ENCODE measurements around the gene TTC28. TPM values are rescaled to one million over a fixed set of nuclear protein-coding genes. Genes with fewer than 3 reads are reported as not detected.

Gene TTC28
- polyA plus RNA-seq, 1 donor from 2014 or later = 14.8 TPM

GRCh38 chr22:27962268-27963044 is 717.2 kb downstream of the TTC28 start:
- H3F3A ChIP-seq (ENCODE audit: insufficient read depth, low read length, poor library complexity, severe bottlenecking) = no peaks in the 10 kb centered on the region
- no peak overlapping the region for H3K27ac ChIP-seq (ENCODE audit: low read length)
- H3K4me2 ChIP-seq (ENCODE audit: low read length) = no peak overlapping the region
- H3K4me3 ChIP-seq (ENCODE audit: low read length) = no peak overlapping the region
- H2AFZ ChIP-seq (ENCODE audit: low read depth, low read length) = no peak overlapping the region
- no peaks in the 10 kb centered on the region for H3K27me3 ChIP-seq (ENCODE audit: insufficient read depth, low read depth, low read length)
- no peak overlapping the region for H3K9ac ChIP-seq (ENCODE audit: low read length)
- TF ChIP-seq SMC3 (conservative IDR thresholded peaks at IDR 0.05; ENCODE audit: poor library complexity) (no peak), POLR2AphosphoS5 (IDR thresholded peaks at IDR 0.05) (no peak), CTCF (IDR thresholded peaks at IDR 0.05; ENCODE audit: poor library complexity, severe bottlenecking) (no peak)
- peaks cover 3% of the 10 kb centered on the region for H3K9me3 ChIP-seq (ENCODE audit: low read length)
- no peaks in the 10 kb centered on the region for H3K79me2 ChIP-seq (replicated peaks; ENCODE audit: insufficient read depth, low read length)
- H4K20me1 ChIP-seq (ENCODE audit: insufficient read depth) = no peaks in the 10 kb centered on the region
- no peaks in the 10 kb centered on the region for H3K9me2 ChIP-seq (ENCODE audit: insufficient read depth, low read length)
- H3K36me3 ChIP-seq (ENCODE audit: insufficient read depth, low read length) = no peaks in the 10 kb centered on the region

- no peaks in the 10 kb centered on the region for H3K36me3 ChIP-seq (ENCODE audit: insufficient read depth, low read length)
- H3K4me2 ChIP-seq (ENCODE audit: low read length) = no peak overlapping the region
- peaks cover 6% of the 10 kb centered on the region for H3K9me3 ChIP-seq (ENCODE audit: low read length)
- H3K27ac ChIP-seq (ENCODE audit: low read length) = no peak overlapping the region
- no peaks in the 10 kb centered on the region for H4K20me1 ChIP-seq (ENCODE audit: insufficient read depth)
- H3K4me3 ChIP-seq (ENCODE audit: low read length) = no peak overlapping the region
- no peaks in the 10 kb centered on the region for H3F3A ChIP-seq (ENCODE audit: insufficient read depth, low read length, poor library complexity, severe bottlenecking)
- H3K27me3 ChIP-seq (ENCODE audit: insufficient read depth, low read depth, low read length) = no peaks in the 10 kb centered on the region
- no peaks in the 10 kb centered on the region for H3K79me2 ChIP-seq (replicated peaks; ENCODE audit: insufficient read depth, low read length)
- H2AFZ ChIP-seq (ENCODE audit: low read depth, low read length) = no peak overlapping the region
- no peak overlapping the region for H3K9ac ChIP-seq (ENCODE audit: low read length)
- no peaks in the 10 kb centered on the region for H3K9me2 ChIP-seq (ENCODE audit: insufficient read depth, low read length)
- no peak for TF ChIP-seq EP300 (conservative IDR thresholded peaks at IDR 0.05; ENCODE audit: poor library complexity, severe bottlenecking)
Measured at GRCh38 chr22:27961680-27962079, 718.0 kb downstream of the TTC28 start.

GRCh38 chr22:27961182-27961581 is 718.5 kb downstream of the TTC28 start:
- no peaks in the 10 kb centered on the region for H3F3A ChIP-seq (ENCODE audit: insufficient read depth, low read length, poor library complexity, severe bottlenecking)
- no peaks in the 10 kb centered on the region for H3K9me2 ChIP-seq (ENCODE audit: insufficient read depth, low read length)
- no peak overlapping the region for H3K4me3 ChIP-seq (ENCODE audit: low read length)
- H3K36me3 ChIP-seq (ENCODE audit: insufficient read depth, low read length) = no peaks in the 10 kb centered on the region
- no peak overlapping the region for H2AFZ ChIP-seq (ENCODE audit: low read depth, low read length)
- no peak overlapping the region for H3K4me2 ChIP-seq (ENCODE audit: low read length)
- peaks cover 6% of the 10 kb centered on the region for H3K9me3 ChIP-seq (ENCODE audit: low read length)
- no peak overlapping the region for H3K9ac ChIP-seq (ENCODE audit: low read length)
- no peak for TF ChIP-seq REST (IDR thresholded peaks at IDR 0.05; ENCODE audit: borderline replicate concordance)
- TF ChIP-seq SMC3 (conservative IDR thresholded peaks at IDR 0.05; ENCODE audit: poor library complexity) = no peak
- TF ChIP-seq CTCF (IDR thresholded peaks at IDR 0.05; ENCODE audit: poor library complexity, severe bottlenecking) = no peak
- no peak for TF ChIP-seq EP300 (conservative IDR thresholded peaks at IDR 0.05; ENCODE audit: poor library complexity, severe bottlenecking)
- no peak for TF ChIP-seq MXI1 (conservative IDR thresholded peaks at IDR 0.05; ENCODE audit: poor library complexity, severe bottlenecking)
- no peak for TF ChIP-seq POLR2AphosphoS5 (IDR thresholded peaks at IDR 0.05)
- no peak for TF ChIP-seq EZH2 (IDR thresholded peaks at IDR 0.05; ENCODE audit: borderline replicate concordance, insufficient read depth, low read length, poor library complexity, severe bottlenecking)
- TF ChIP-seq TAF1 (IDR thresholded peaks at IDR 0.05; ENCODE audit: low read depth) = no peak
- no peak for TF ChIP-seq RAD21 (conservative IDR thresholded peaks at IDR 0.05)
- H3K27me3 ChIP-seq (ENCODE audit: insufficient read depth, low read depth, low read length) = no peaks in the 10 kb centered on the region
- H3K27ac ChIP-seq (ENCODE audit: low read length) = no peak overlapping the region
- no peaks in the 10 kb centered on the region for H4K20me1 ChIP-seq (ENCODE audit: insufficient read depth)
- no peaks in the 10 kb centered on the region for H3K79me2 ChIP-seq (replicated peaks; ENCODE audit: insufficient read depth, low read length)

Data from neural cell (in vitro differentiated cells).